Ishikawa (cell line): ENCODE results near the gene PRR16.

Experiments used
- CEBPB ChIP-seq: IDR thresholded peaks from 2 replicates; pipeline ENCODE4 v1.6.1; 2012
- CREB1 ChIP-seq: IDR thresholded peaks from 2 replicates; pipeline ENCODE4 v1.6.1; 2012; ENCODE audit warnings: low read depth
- EGR1 ChIP-seq: IDR thresholded peaks from 2 replicates; pipeline ENCODE4 v1.6.1; 2012
- FOXM1 ChIP-seq: IDR thresholded peaks from 2 replicates; pipeline ENCODE4 v1.6.1; 2012; ENCODE audit warnings: low read depth, borderline replicate concordance
- NFIC ChIP-seq: IDR thresholded peaks from 2 replicates; pipeline ENCODE4 v1.6.1; 2012
- REST ChIP-seq: IDR thresholded peaks from 2 replicates; pipeline ENCODE4 v1.6.1; 2012; ENCODE audit warnings: low read depth, mild to moderate bottlenecking
- TAF1 ChIP-seq: IDR thresholded peaks from 2 replicates; pipeline ENCODE4 v1.6.1; 2012; ENCODE audit warnings: low read depth, mild to moderate bottlenecking
- YY1 ChIP-seq: IDR thresholded peaks from 2 replicates; pipeline ENCODE4 v1.6.1; 2012; ENCODE audit warnings: low read depth
- TF ChIP-seq, protein P1 (sequence below): IDR thresholded peaks from 2 replicates; pipeline ENCODE4 v1.6.1; 2012

DNA sequence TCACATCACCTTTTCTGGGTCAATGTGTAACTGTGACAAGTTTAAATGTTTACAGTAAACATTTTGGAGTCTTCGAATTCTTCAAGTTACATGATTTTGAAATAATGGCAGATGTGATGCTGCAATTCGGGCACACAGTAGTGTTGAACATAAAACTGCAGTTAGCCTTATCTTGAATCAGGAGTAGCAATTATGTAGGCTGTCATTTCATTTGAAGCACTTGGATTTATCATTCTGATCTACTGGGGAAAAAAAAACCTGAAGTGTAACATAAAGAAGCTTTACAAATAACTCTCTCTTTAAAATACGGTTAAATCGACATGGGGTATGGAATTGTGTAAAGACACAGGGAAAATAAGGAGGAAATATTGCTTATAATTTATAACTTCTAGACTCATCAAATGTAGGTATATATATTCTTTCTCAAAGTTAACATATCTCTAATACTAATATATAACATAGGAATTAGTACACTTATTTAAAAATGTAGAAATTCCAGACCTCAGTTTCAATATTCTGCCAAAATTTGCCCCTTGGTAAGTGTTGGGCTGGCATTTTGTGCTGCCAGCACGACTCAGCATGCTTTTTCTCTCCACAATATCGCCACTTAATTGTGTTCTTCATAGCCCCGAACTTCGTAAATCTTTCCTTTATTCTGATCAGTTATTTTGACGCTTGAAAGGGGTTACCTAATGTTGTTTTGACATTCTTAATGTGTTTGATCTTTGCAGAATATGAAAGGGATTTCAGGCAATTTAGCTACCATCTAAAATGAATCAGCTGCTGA is 226.7 kb downstream of the PRR16 start:
- TF ChIP-seq EGR1 (no peak), YY1 (no peak), FOXM1 (no peak), TAF1 (no peak), CEBPB (no peak), NFIC (no peak), REST (no peak), CREB1 (no peak)
- TF ChIP-seq, protein P1, sequence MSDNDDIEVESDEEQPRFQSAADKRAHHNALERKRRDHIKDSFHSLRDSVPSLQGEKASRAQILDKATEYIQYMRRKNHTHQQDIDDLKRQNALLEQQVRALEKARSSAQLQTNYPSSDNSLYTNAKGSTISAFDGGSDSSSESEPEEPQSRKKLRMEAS: no peak
